Liver (tissue), 3 donors: ENCODE data around the gene GPR61.

Experiments used
- EGR1 ChIP-seq, 2 donors: IDR thresholded peaks; 2 replicates each; pipeline ENCODE4 v1.6.1; 2016 to 2018; ENCODE audit warnings: antibody characterized with exemption in 2 of 2, low read depth in 2 of 2
- GABPA ChIP-seq, 2 donors: IDR thresholded peaks in 1 of 2; conservative IDR thresholded peaks in 1 of 2; 2 replicates each; pipeline ENCODE4 v1.6.1; 2016; ENCODE audit warnings: antibody characterized with exemption in 2 of 2, mild to moderate bottlenecking in 1 of 2, moderate library complexity in 1 of 2
- NR2F2 ChIP-seq: IDR thresholded peaks from 2 replicates; pipeline ENCODE4 v1.6.1; 2016; ENCODE audit warnings: antibody characterized with exemption
- RAD21 ChIP-seq, 2 donors: IDR thresholded peaks; 2 replicates each; pipeline ENCODE4 v1.6.1; 2016; ENCODE audit warnings: antibody characterized with exemption in 2 of 2, mild to moderate bottlenecking in 2 of 2
- SP1 ChIP-seq: IDR thresholded peaks from 2 replicates; pipeline ENCODE4 v1.6.1; 2018; ENCODE audit warnings: antibody characterized with exemption, mild to moderate bottlenecking
- TF ChIP-seq, protein P1 (sequence below): fragments of 150-350 bp; IDR thresholded peaks from 2 replicates; pipeline ENCODE4 v1.5.1; 2017; ENCODE audit warnings: improper control_type of control experiment, low read depth, low read length; ENCODE audit not compliant: missing input control
- TF ChIP-seq, protein P2 (sequence below): IDR thresholded peaks from 2 replicates; pipeline ENCODE4 v1.6.1; 2016; ENCODE audit warnings: antibody characterized with exemption, mild to moderate bottlenecking
- donor health status: healthy.
- donor health status: healthy.

DNA sequence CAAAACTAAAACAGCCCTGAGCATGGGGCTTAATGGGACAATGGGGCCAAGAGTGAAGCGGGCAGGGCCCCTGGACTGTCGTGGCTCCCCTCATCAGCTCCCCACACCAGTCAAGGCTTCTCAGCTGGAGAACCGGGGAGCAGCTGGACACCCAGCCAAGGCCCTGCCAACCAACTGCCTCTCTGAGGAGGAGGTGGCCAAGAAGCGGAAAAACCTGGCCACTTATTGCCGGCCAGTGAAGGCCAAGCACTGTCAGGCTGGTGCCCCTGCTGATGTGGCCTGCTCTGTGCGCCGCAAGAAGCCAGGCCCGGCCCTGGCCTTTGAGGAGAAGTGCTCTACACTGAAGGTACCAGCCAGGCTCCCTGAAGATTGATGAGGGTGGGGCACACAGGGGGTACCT is 48.3 kb upstream of the GPR61 start:
- TF ChIP-seq NR2F2, result no peak
- TF ChIP-seq, protein P1, sequence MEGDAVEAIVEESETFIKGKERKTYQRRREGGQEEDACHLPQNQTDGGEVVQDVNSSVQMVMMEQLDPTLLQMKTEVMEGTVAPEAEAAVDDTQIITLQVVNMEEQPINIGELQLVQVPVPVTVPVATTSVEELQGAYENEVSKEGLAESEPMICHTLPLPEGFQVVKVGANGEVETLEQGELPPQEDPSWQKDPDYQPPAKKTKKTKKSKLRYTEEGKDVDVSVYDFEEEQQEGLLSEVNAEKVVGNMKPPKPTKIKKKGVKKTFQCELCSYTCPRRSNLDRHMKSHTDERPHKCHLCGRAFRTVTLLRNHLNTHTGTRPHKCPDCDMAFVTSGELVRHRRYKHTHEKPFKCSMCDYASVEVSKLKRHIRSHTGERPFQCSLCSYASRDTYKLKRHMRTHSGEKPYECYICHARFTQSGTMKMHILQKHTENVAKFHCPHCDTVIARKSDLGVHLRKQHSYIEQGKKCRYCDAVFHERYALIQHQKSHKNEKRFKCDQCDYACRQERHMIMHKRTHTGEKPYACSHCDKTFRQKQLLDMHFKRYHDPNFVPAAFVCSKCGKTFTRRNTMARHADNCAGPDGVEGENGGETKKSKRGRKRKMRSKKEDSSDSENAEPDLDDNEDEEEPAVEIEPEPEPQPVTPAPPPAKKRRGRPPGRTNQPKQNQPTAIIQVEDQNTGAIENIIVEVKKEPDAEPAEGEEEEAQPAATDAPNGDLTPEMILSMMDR, result no peak
- TF ChIP-seq GABPA (IDR thresholded peaks at IDR 0.05 in 1 of 2, conservative IDR thresholded peaks at IDR 0.05 in 1 of 2), result no peak
- TF ChIP-seq, protein P2, sequence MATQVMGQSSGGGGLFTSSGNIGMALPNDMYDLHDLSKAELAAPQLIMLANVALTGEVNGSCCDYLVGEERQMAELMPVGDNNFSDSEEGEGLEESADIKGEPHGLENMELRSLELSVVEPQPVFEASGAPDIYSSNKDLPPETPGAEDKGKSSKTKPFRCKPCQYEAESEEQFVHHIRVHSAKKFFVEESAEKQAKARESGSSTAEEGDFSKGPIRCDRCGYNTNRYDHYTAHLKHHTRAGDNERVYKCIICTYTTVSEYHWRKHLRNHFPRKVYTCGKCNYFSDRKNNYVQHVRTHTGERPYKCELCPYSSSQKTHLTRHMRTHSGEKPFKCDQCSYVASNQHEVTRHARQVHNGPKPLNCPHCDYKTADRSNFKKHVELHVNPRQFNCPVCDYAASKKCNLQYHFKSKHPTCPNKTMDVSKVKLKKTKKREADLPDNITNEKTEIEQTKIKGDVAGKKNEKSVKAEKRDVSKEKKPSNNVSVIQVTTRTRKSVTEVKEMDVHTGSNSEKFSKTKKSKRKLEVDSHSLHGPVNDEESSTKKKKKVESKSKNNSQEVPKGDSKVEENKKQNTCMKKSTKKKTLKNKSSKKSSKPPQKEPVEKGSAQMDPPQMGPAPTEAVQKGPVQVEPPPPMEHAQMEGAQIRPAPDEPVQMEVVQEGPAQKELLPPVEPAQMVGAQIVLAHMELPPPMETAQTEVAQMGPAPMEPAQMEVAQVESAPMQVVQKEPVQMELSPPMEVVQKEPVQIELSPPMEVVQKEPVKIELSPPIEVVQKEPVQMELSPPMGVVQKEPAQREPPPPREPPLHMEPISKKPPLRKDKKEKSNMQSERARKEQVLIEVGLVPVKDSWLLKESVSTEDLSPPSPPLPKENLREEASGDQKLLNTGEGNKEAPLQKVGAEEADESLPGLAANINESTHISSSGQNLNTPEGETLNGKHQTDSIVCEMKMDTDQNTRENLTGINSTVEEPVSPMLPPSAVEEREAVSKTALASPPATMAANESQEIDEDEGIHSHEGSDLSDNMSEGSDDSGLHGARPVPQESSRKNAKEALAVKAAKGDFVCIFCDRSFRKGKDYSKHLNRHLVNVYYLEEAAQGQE, result no peak
- no peak for TF ChIP-seq EGR1 (IDR thresholded peaks at IDR 0.05; ENCODE audit: low read depth in 2 of 2)
- TF ChIP-seq RAD21 (IDR thresholded peaks at IDR 0.05), result no peak
- no peak for TF ChIP-seq SP1
